A673 (cell line): ENCODE data around the gene MIEF1. TPM values are rescaled to one million over a fixed set of nuclear protein-coding genes. Genes with fewer than 3 reads are reported as not detected.

ENCODE experiments used
- BruUV-seq: library from RNA; stranded (reverse); fragments of 400-500 nt; replicated peaks from 2 replicates; lab custom pipeline; 2021; lab: Mats Ljungman, UMichigan
- CTCF ChIA-PET: fragments of 300-600 bp; sonication (Branson Sonifier 250); formaldehyde crosslinking; loops from one replicate; lab custom pipeline; 2022; ENCODE audit warnings: antibody characterized with exemption; lab: Charles Lee
- POLR2A ChIA-PET: fragments of 300-600 bp; sonication (Branson Sonifier 250); formaldehyde crosslinking; loops from one replicate; lab custom pipeline; 2022; ENCODE audit warnings: antibody characterized with exemption; ENCODE audit not compliant: low non-redundant PET; lab: Charles Lee
- DNase-seq: peaks from one replicate; pipeline ENCODE4 v3.0.0-alpha.2; 2015; ENCODE audit warnings: low spot score
- H3K27ac ChIP-seq: fragments of 200-600 bp; sonication (generic); 2 replicates; pipeline ENCODE4 v1.5.1; 2016; ENCODE audit warnings: mixed run types, low read depth, mild to moderate bottlenecking, mixed read lengths, antibody characterized with exemption, low read length; ENCODE audit not compliant: poor library complexity, severe bottlenecking
- H3K27me3 ChIP-seq: fragments of 200-600 bp; sonication (generic); replicated peaks from 2 replicates; pipeline ENCODE4 v1.6.1; 2017; ENCODE audit warnings: mixed run types, low read depth, mild to moderate bottlenecking, mixed read lengths, antibody characterized with exemption, low read length; ENCODE audit not compliant: insufficient read depth, poor library complexity
- H3K36me3 ChIP-seq: fragments of 200-600 bp; sonication (generic); 2 replicates; pipeline ENCODE4 v1.6.1; 2016; ENCODE audit warnings: mixed run types, mild to moderate bottlenecking, mixed read lengths, antibody characterized with exemption, low read length; ENCODE audit not compliant: insufficient read depth, poor library complexity, severe bottlenecking
- H3K4me1 ChIP-seq: fragments of 200-600 bp; sonication (generic); 2 replicates; pipeline ENCODE4 v1.6.1; 2017; ENCODE audit warnings: mixed run types, mild to moderate bottlenecking, mixed read lengths, antibody characterized with exemption, low read length; ENCODE audit not compliant: insufficient read depth, poor library complexity, severe bottlenecking
- H3K4me3 ChIP-seq: fragments of 200-600 bp; sonication (generic); 2 replicates; pipeline ENCODE4 v1.5.1; 2016; ENCODE audit warnings: low read depth, mixed run types, mild to moderate bottlenecking, mixed read lengths, low read length; ENCODE audit not compliant: poor library complexity, severe bottlenecking
- H3K9me3 ChIP-seq: fragments of 200-600 bp; sonication (generic); 2 replicates; pipeline ENCODE4 v1.6.1; 2016; ENCODE audit warnings: mixed run types, low read depth, mild to moderate bottlenecking, mixed read lengths, antibody characterized with exemption, low read length; ENCODE audit not compliant: poor library complexity, severe bottlenecking
- EZH2 ChIP-seq: fragments of 200-600 bp; sonication (generic); IDR thresholded peaks from 2 replicates; pipeline ENCODE4 v1.6.1; 2017; ENCODE audit warnings: borderline replicate concordance, low read depth, mild to moderate bottlenecking, mixed read lengths, antibody characterized with exemption, low read length; ENCODE audit not compliant: poor library complexity, severe bottlenecking
- intact Hi-C: fragments of 100-400 bp; cut with micrococcal nuclease; formaldehyde crosslinking; loops from one replicate; pipeline ENCODE4 v1.10.0; 2022; ENCODE audit not compliant: unreplicated experiment
- total RNA-seq: library from RNA; stranded (reverse); gene quantifications from 2 replicates; pipeline ENCODE4 v1.2.3, GENCODE V29; 2021
- TF ChIP-seq, protein P1 (sequence below): fragments of 300-800, 200-600 bp; sonication (generic); conservative IDR thresholded peaks from 2 replicates; pipeline ENCODE4 v1.5.1; 2017; ENCODE audit warnings: low read depth, mild to moderate bottlenecking, antibody characterized with exemption, low read length, moderate library complexity, mixed read lengths

MIEF1 gene
- total RNA-seq, 1 experiment from 2014 or later: 55.1 TPM

DNA sequence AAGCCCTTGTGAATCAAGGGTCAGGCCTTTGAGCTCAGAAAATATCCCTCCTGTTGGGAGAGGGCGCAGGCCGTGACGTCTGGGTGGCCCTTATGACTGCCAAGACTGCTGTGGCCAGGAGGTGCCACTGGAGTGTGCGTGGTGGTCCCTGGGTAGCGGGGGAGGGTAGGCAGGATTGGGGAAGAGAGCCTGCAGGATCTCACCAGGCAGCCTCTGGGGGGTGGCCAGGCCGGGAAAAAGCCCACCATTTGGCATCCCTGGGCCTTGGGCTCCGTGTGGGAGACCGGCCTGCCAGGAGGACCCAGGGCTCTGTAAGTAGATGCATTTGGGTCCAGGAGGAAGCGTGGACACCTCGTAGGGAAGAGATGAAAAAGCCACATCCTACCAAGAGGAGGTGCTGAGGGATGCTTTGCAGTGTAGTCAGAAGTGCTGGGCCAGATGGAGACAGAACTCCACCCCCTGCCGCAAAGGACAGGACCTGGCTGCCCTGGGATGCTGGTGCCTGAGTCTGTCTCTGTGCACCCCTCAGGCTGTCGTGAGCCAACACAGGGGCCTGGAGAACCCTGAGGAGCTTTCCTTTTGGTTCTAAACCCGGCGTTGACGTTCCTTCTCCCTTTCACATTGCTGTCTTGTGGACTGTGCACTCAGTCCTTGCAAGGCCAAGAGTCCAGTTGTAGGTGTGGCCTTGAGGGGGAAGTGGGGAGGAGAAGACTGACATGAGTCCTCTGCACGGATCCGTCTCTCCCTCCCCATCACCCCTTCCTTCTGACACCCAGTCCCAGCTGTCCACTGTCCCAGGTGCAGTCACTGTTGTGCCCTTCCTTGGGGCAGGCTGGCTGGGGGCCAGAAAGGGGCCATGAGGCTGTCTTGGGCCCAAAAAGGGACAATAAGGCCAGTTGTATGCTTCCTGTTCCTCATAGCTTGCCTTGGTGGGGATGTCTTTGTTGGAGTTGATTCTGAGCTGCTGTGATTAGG, 12.7 kb upstream of the MIEF1 start:
- Histone ChIP-seq H3K36me3 (no peaks in the 10 kb centered on the region), H3K27ac (no peak overlapping the region), H3K4me3 (no peak overlapping the region), H3K27me3 (no peaks in the 10 kb centered on the region), H3K9me3 (no peaks in the 10 kb centered on the region), H3K4me1 (no peaks in the 10 kb centered on the region)
- ChIA-PET POLR2A (interaction anchor here (0.6 kb wide), 1 partner anchor 861 kb away, joined by 3 read pairs; no protein-coding TSS in a partner anchor), CTCF (no interaction called here)
- TF ChIP-seq, protein P1, sequence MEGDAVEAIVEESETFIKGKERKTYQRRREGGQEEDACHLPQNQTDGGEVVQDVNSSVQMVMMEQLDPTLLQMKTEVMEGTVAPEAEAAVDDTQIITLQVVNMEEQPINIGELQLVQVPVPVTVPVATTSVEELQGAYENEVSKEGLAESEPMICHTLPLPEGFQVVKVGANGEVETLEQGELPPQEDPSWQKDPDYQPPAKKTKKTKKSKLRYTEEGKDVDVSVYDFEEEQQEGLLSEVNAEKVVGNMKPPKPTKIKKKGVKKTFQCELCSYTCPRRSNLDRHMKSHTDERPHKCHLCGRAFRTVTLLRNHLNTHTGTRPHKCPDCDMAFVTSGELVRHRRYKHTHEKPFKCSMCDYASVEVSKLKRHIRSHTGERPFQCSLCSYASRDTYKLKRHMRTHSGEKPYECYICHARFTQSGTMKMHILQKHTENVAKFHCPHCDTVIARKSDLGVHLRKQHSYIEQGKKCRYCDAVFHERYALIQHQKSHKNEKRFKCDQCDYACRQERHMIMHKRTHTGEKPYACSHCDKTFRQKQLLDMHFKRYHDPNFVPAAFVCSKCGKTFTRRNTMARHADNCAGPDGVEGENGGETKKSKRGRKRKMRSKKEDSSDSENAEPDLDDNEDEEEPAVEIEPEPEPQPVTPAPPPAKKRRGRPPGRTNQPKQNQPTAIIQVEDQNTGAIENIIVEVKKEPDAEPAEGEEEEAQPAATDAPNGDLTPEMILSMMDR: no peak
- no peak for TF ChIP-seq EZH2
- DNase-seq: no peak
- intact Hi-C loops: no loop called here
- BruUV-seq: no TSS peak

DNA sequence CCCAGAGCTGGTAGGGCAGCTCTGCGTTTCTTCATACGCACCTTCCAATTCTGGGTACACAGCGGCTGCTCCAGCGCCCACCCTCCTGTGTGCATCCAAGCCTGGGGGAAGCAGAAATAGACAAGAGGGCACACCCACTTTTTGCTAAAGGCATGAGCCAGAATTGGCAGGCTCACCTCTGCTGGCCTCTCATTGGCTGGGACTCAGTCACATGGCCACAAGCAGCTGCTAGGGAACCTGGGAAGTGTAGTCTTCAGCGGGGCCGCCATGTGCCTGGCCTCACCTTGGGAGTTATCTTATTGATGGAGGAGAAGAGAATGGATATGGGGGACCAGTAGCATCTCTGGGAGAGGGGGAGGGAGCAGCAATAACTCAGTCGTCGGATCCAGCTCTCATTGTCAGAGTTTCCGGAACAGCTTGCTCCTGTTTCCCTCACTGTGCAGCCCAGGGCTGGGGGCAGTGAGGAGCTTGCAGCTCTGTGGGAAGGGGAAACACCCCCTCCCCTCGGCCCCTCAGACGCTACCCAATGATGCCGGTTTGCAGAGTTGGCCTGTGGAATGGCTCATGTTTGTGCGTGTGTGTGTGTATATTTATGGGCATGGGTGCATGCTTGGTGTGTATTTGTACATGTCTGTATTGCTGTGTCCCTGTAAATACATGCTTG, 11.8 kb upstream of the MIEF1 start:
- Histone ChIP-seq H3K4me1 (no peaks in the 10 kb centered on the region), H3K27ac (no peak overlapping the region), H3K9me3 (no peaks in the 10 kb centered on the region), H3K4me3 (no peak overlapping the region), H3K27me3 (no peaks in the 10 kb centered on the region), H3K36me3 (no peaks in the 10 kb centered on the region)
- TF ChIP-seq, protein P1: no peak
- no peak for TF ChIP-seq EZH2
- ChIA-PET POLR2A (no interaction called here), CTCF (interaction anchor here (1.6 kb wide), 1 partner anchor 39 kb away, joined by 7 read pairs; no protein-coding TSS in a partner anchor)
- no TSS peak for BruUV-seq
- intact Hi-C loops: no loop called here
- DNase-seq: peak; percentile 91

DNA sequence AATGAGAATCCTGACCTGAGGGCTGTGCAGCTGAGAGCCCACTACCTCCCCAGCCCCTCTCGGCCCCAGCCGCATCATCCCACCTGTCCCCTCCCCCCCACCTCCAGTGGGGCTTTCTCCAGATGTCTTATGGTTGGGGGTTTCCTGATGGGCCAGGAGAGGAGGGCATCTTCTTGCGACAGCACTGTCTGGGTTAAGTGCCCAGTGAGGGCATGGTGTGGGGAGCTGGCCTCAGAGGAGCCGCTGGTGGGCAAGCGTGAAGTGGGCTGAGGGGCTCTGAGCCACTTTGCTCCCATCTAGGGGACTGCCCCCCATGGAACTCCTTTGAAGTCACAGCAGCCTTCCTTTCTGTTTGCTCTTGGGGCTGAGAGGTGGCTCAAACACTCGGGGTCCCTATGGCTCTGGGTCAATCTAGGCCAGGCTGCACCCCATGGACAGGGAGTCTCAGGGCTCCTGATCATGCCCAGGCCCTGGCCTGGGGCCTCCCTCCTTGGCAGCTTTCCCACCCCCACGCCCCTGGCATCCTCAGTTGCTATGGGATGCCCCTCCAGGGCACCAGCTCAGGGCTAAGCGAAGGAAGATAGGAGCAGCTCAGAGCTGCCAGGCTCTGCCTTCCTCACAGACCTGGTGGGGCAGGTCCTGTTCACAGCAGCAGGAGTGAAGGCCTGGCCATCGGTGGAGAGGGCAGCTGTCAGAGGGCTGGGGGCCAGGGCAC, 11.0 kb upstream of the MIEF1 start:
- H3K4me3 ChIP-seq: no peak overlapping the region
- no peaks in the 10 kb centered on the region for H3K4me1 ChIP-seq
- intact Hi-C loops: no loop called here
- TF ChIP-seq, protein P1: no peak
- TF ChIP-seq EZH2: no peak
- no peak overlapping the region for H3K27ac ChIP-seq
- no TSS peak for BruUV-seq
- H3K27me3 ChIP-seq: no peaks in the 10 kb centered on the region
- CTCF ChIA-PET: interaction anchor here (1.6 kb wide), 1 partner anchor 38 kb away, joined by 7 read pairs; no protein-coding TSS in a partner anchor
- DNase-seq: no peak
- no peaks in the 10 kb centered on the region for H3K36me3 ChIP-seq
- POLR2A ChIA-PET: no interaction called here
- H3K9me3 ChIP-seq: no peaks in the 10 kb centered on the region
